ENCODE measurements around the gene TSSK3.
"Not testable (repeated sequence)": the region's sequence is repeated elsewhere in the genome, so short reads cannot be mapped to it uniquely, and the experiment has no call there.

Gene TSSK3

GRCh38 chr1:32365445-32365844 is 3.1 kb downstream of the TSSK3 start:
- DNase-seq: no peak

GRCh38 chr1:32367912-32368635 is 5.7 kb downstream of the TSSK3 start:
- no peak for DNase-seq

GRCh38 chr1:32372149-32372756 is 9.9 kb downstream of the TSSK3 start:
- DNase-seq: no peak

DNA sequence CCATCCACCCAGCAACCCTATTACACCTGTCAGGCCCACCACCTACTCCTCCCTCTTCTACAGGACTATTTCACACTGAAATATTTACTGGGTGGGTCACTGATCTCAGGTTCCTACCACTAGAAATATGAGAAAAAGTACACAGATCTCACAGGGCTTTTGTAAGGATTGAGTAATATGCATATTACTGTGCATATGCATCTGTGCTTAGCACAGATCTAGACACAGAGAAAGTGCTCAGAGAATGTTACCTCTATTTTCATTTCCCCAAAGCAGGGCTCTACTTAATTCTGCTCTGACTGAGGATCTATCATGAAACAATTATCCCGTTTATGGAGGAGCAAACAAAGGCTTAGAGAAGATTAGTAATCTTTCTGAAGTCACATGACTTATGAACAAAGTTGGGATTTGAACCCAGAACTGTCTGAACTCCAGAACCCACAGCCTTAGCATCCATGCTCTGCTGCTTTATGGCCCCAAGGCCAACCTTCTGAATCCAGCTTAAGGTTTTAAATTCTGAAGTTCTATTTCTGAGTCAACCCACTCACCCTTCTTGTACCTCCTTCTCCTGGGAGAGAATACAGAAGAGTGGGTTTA is 11.8 kb downstream of the TSSK3 start:
- no peak for DNase-seq

DNA sequence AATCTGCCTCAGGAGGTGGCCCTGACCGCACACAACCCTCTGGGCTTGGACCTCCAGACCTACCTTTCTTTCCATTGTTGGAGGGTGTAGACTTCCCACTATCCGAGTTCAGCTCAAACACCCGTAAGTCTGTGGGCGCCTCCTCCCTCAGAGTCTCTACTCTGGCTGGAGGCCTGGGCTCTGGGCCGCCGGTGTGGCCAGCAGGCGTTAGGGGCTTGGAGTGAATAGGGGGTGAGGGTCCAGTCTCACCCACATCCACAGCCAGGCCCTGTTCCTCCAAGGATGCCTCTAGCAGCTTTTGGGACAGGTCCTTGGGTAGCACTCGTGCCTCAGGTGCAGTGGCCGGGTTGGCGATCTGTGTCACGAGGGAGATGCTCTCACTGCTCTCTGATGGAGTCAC is 13.9 kb downstream of the TSSK3 start:
- DNase-seq: no peak

DNA sequence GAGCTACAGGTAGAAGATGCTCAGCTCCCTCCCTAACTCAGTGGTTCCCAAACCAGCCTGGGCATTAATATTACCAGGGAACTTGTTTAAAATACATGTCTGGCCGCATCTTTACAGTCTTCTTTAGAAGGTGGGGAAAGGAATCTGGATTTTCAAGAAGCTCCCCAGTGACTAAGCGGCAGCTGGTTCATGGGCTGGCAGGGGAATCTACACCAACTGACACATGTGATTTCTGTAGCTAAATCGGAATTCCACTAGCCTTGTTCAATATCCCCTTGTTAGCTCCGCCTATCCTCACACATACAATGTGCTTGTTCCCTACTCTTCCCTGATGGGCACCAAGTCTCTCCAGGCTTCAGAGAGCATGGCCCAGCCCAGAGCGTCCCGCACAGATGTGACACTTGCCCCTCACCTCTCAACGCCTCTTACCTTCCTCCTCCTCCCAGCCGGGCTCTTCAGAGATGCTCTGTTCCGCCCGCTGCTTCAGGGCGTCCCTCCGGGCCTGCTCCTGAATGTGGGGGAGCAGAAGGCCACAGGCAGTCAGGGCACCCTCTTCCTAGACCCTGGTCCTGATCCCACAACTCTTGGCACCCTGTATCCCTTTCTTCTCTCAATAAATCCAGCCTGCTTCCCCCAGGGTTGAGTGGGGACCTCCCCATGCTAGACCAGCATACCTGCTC is 15.3 kb downstream of the TSSK3 start:
- DNase-seq: no peak

- DNase-seq: no peak
These were observed 17.7 kb downstream of the TSSK3 start for GRCh38 chr1:32380057-32380456.

GRCh38 chr1:32386676-32387392 is 24.5 kb downstream of the TSSK3 start:
- no peak for DNase-seq

DNA sequence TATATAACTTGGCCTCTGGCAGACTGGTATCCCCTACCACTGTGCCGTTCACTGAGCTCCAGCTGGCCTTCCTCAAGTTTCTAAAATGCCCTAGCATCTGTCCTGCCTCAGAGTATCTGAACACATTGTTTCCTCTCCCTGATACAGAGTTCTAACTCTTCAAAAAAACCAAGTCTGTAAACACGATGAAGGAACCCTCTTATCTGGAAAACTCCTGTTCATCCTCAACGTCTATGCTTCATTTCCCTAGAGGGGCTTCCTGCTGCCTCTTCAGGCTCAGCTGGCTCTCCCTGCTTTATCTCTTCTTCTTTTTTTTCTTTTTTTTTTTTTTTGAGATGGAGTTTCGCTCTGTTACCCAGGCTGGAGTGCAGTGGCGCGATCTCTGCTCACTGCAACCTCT is 26.3 kb downstream of the TSSK3 start:
- DNase-seq: no peak

DNA sequence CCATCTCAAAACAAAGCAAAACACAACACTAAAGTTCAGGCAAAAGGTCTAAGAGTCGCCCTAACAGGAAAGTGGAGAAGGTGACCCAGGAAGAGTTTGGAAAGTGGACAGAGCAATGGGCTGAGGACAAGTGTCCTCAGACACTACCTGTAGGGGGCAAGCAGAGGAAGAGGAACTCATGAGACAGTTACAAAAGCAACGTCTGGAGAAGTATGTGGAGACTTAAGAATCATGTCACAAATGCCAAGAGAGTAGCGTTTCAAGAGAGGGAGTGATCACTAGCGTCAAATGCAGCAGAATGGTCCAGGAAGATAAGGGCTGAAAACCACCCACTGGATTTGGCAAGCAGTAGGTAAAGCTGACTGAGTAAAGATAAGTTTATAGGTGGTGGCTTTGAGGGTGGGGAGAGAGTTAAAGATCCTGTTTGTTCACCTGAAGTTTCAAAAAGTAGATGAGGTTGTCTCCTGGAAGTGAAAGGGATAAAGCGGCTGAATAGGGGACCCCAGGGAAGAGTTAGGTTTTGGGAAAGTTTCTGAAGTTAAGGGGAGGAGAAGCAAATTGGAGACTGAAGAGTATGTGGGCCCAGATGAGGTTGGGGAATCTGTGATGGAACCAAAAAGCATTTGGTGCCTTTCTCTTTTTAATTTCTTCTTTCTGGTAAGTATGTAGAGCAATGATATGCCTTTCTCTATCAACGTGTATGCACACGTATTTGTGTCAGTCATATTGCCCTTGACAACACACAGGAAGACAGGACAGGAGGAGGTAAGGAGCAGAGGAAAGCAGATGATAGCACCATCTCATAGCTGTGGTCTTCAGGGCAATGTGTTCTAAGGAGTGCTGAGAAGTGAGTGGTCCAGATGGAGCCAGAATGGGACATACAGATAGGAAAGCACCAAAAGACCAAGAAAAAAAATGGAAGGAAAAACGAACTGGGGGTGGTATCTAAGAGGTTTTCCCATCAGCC is 28.8 kb downstream of the TSSK3 start:
- no peak for DNase-seq

DNA sequence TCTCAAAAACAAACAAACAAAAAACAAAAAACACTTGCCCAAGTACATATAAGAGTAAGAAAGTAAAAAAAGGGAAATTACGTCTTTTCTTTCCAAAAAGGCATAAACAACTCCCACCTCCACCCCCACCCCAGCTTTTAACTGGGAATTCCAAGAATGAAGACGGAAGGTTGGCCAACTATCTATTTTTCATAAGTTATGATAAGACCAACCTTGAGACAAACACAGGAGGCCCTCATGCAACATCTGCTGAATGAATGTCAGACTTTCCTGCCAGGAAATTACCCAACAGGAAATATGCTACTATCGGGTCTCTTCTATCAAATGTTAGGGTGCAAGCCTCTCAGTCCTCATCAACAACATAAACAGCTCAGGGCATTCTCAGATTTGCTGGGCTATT is 30.0 kb downstream of the TSSK3 start:
- DNase-seq: no peak

- DNase-seq: no peak
These were observed 30.8 kb downstream of the TSSK3 start for GRCh38 chr1:32393136-32393535.

- DNase-seq: no peak
These were observed 31.4 kb downstream of the TSSK3 start for GRCh38 chr1:32393832-32394140.

- peak; percentile 99 for DNase-seq
These were observed 32.0 kb downstream of the TSSK3 start, which contains the start of gene BSDC1 for GRCh38 chr1:32394141-32394889. Gene BSDC1 (minus strand): TSS chr1:32394441. CDS start chr1:32394414, 27 bp downstream.

DNA sequence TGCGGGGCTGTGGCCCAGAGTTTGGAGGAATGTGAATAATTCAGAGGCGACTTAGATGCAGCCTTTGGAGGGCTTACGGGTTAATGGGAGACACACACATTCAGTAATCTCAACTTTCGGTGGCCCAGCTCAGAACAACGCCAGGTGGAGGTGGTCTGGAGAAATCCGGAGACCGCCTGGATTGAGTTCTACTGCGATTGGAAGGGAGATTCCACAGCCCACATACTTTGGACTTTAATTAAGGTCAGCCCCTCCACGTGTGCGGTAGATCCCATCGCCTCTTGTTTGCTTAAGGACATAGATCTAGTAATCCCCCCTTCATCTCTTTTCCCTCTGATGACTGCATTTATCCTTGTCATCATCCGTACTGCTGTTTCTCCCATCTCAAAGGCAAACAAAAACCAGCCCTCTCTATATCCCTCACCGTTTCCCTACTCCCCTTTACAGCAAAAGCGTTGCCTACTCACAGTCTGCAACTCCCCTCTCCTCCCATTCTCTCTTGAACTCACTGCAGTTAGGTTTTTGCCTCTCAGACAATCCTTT is 32.6 kb downstream of the TSSK3 start:
- DNase-seq: peak; percentile 33

DNA sequence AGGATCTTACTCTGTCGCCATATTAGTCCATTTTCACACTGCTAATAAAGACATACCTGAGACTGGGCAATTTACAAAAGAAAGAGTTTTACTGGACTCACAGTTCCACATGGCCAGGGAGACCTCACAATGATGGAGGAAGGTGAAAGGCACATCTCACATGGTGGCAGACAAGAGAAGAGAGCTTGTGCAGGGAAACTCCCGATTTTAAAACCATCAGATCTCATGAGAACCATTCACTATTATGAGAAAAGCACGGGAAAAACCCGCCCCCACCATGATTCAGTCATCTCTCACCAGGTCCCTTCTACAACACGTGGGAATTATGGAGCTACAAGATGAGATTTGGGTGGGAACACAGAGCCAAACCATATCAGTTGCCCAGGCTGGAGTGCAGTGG is 34.2 kb downstream of the TSSK3 start:
- not testable (repeated sequence) for DNase-seq

DNA sequence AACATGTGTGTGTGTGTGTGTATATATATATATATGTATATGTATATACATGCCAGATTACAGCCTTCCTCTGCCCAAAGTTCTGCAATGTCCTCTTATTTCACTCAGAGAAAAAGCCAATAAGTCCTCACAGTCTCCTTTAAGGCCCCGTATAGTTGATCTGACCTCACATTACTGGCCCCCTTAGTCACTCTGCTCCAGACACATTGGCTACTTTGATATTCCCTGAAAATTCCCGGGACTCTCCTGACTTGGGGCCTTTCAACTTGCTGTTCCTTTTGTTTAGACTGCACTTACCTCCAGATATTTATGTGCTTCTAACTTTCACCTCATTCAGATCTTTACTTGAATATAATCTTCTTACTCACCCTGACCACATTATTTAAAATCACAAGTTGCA is 36.1 kb downstream of the TSSK3 start:
- DNase-seq: no peak

DNA sequence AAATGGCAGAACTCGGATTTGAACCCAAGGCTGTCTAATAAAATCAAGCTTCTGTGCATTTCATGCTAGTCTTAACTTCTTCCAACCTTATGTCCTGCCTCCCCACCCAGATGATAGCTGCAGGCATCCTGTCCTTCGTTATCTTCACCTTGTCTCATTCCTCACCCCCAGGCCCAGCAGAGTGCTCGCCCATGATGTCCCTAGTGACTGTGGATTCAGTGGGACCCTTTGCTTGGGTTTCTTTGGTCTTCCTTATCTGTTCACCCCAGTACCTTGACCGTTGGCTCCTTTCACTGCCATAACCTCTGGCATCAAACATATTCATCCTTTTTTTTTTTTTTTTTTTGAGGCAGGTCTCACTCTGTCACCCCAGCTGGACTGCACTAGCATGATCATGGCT is 37.5 kb downstream of the TSSK3 start:
- no peak for DNase-seq

DNA sequence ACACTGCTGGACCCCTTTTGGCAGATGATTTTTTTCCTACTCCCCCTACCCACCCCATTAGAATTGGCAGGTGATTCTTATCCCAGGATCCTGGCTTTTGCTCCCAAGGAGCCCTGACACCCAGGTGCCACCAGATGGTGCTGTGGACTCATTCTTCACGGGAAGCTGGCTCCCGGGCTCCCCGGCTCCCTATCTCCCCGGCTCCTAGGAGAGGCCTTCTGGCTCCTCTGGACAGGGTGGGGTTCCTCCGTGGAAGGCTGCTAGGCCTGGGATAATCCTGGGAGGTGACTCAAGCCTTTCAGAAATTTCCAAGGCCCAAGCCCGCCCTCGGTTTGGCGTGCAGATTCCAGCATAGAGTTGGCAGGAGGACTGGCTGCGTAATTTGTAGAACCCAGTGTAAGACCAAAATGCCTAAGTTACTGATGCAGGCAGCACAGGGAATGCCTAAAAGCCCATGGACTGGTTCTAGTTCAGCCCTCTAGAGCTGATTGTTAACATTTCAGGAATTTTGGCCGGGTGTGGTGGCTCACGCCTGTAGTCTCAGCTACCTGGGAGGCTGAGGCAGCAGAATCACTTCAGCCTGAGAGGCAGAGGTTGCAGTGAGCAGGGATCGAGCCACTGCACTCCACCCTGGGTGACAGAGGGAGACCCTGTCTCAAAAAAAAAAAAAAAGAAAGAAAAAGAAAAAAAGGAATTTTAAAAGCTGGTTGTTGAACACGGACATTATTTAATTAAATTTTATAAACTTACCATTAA is 38.7 kb downstream of the TSSK3 start:
- peak; percentile 83 for DNase-seq

DNA sequence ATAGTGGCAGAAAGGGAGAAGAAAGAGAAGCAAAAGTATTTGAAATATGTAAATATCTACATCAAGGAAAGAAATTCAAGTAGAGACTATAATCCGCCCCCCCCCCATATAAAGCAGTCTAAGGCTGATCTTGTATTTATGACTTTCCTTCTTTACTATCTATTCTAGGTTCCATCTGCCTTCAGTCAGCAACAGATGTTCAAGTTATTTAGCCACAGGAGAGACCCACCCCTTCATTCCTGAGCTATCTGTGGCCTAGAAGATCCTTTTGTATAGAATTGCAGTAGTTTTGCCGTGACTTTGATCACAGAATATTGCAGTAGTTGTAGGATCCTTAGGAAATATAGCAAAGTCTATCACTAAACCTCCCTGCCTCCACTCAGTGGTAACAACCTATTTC is 42.6 kb downstream of the TSSK3 start:
- DNase-seq: no peak

All from NCI-H1092 (cell line).